ENCODE results near the gene SYS1.

GRCh38 chr20:45329497-45330319 is 33.2 kb upstream of the SYS1 start:
- no peak for TF ChIP-seq POLR2AphosphoS5 (IDR thresholded peaks at IDR 0.05; ENCODE audit: low read depth, low read length)
- TF ChIP-seq ZFX (IDR thresholded peaks at IDR 0.05): no peak
